Ecto neural progenitor cell (in vitro differentiated cells): Measurements from ENCODE around the gene ZNF669.
"Not testable (repeated sequence)": the region's sequence is repeated elsewhere in the genome, so short reads cannot be mapped to it uniquely, and the experiment has no call there.

Source experiments
- DNase-seq: peaks from one replicate; pipeline ENCODE4 v3.0.0-alpha.2; 2018; ENCODE audit warnings: low spot score

ZNF669 gene

DNA sequence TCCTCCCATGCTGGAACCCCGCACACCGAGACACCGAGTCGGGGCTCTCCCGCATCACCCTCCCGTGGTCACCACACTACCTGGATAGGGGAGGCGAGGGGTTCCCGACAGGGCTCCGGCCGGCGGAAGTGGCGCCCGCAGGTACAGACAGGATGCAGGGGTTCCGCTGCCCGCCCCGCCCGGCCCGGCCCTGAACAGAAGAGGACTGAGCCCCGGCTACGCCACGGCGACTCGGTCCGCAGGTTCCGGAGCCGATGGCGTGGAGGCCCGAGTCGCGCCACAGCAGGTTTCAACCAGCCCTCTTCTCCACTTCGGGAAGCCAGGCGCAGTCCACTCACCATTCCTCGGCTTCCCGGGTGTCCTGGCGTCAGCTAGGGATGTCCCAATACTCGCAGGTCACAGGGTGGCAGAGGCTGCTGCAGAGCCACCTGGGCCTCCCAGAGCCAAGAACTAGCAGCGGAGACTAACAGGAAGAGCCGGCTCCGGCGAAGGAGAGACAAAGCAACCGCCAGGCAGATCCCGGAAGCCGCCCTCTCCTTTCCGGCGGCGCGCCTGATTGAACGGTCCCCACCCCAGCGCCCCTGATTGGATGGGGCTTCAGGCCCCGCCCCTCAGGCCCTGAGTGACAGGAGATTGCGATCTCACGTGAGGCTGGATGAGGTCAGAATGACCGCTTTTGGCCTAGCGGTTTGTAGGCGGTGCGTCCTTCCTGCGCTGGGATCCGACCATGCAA is at the start of gene ZNF669:
TSS of gene ZNF669 (minus strand) at position 498 of the 733 bp plus-strand sequence. CDS start at position 341, 157 bp downstream.
- peak; percentile 97 for DNase-seq

DNA sequence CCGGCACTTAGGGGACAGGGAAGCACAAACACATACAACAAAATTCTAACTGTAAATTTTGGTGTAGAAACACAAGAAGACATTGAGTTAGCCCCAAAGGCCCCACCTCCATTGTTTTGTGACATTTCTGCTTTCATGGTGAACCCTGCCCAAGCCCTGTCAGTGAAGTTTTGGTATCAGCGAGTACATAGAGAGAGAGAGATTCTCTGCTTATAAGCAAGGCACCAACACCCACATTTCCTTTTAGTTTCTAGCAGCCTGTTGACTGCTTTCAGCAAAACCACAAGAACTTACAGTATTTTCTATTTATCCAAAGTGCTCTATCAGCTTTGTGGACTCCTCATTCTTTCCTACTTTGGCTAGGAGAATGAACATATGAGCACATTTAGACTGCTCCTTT is 43.6 kb upstream of the ZNF669 start:
- no peak for DNase-seq

DNA sequence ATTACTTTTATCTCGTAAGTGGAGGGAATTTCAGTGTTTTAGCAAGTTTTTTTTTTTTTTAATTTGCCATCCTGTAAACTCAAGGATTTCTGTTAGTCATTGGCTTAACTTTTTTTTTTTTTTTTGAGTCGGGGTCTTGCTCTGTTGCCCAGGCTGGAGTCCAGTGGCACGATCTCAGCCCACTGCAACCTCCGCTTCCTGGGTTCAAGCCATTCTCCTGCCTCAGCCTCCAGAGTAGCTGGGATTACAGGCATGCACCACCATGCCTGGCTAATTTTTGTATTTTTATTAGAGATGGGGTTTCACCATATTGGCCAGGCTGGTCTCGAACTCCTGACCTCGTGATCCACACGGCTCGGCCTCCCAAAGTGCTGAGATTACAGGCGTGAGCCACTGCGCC is 43.0 kb upstream of the ZNF669 start:
- DNase-seq = not testable (repeated sequence)

DNA sequence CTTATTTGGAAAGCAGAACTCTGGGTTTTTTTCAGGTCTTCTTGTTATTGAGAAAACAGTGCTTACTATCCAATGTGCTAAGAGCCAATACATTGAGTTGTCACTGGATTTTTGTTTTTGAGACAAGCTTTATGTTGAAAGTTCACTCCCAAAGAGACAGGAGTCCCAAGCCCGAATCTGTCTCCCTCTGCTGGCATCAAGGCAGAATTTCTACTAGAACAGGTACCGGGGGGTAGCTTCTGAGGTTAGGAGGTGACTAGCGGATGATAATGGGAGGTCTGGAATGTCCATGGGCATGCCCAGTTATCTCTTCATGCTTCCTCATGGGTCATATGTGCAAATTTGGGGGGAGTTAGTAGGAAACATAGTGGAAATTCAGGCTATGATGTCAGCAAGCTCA is 42.5 kb upstream of the ZNF669 start:
- DNase-seq = no peak

DNA sequence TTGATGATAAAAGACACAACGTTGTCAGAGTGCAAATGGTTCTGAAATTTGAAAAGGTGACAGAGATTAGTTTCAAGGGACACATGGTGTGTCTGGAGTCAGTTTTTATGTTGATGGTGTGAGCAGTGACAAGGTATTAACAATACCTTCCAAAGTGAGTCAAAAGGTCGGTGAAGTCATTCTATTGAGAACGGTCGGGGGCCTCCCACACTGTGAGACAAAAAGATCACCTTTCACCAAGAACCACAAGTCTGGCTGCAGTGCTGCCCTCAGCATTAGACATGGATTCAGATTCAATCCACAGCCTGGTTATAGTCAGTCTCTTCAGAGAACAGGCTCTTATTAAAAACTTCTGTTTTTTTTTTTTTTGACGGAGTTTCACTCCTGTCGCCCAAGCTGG is 41.1 kb upstream of the ZNF669 start:
- DNase-seq = no peak

DNA sequence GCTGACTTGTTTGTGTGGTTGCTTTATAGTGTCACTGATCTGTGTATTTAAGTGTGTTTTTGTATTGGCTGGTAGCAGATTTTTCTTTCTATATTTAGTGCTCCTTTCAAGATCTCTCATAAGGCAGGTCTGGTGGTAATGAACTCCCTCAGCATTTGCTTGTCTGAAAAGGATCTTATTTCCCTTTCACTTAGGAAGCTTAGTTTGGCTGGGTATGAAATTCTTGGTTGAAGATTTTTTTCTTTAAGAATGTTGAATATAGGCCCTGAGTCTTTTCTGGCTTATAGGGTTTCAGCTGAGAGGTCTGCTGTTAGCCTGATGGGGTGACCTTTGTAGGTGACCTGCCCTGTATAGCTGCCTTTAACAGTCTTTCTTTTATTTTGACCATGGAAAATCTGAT is 35.4 kb upstream of the ZNF669 start:
- not testable (repeated sequence) for DNase-seq

DNA sequence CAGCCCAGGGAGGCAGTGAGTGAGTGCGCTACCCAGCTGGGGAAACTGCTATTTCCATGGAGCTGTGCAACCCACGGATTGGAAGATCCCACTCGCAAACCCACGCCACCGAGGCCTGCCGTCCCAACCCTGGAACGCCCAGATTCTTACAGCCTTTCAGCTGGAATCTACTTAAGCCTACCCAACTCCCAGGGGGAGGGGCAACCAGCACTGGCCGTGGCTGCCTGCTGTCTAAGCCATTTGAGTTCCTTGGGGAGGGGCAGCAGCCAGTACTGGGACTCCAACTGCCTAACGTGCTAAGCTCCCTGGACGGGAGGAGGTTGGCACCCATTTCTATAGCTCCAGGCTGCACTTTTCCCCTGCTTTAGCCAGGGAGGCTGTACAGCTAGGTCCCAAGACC is 27.1 kb upstream of the ZNF669 start:
- DNase-seq = no peak

DNA sequence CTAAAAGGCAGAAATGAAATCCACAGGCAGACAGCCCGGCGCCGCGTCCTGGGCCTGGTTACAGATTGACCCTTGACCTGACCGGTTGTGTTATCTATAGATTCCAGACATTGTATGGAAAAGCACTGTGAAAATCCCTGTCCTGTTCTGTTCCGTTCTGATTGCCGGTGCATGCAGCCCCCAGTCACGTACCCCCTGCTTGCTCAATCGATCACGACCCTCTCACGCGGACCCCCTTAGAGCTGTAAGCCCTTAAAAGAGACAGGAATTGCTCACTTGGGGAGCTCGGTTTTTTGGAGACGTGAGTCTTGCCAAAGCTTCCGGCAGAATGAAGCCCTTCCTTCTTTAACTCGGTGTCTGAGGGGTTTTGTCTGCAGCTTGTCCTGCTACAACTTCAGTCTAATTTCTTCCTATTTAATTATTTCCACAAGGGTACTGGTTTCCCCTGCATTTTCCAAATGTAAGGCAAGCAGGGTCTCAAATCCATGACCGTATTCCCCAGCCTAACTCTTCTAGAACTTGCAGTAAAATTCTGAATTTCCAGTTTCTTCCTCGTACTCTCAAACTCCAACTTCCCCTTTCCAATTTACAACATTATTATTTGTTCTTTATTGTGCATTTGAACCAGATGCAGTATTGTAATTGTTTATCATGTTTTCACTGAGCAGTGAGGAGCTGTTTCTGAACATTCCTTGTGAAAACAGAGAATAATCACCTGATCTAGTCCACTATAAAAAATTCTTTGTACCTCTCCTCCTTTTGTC is 23.5 kb upstream of the ZNF669 start:
- not testable (repeated sequence) for DNase-seq

DNA sequence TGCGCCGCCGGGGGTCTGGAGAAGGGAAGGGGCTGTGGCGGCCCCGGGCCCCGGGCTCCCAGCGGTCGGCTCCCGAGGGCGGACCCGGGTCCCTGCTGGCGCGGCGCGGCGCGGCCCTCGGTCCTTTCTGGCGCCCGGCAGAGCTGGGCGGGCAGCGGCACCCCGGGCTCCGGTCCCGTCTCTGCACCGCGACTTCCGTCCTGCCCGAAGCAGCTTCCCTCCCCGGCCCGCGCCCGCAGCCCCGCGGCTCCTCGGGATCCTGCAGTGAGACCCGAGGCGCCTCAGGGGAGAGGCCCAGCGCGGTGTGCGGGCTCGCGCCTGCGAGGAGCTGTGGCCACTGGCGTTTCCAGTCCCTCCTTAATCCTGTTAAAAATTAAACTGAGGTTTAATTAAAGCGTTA is 22.4 kb upstream of the ZNF669 start:
- not testable (repeated sequence) for DNase-seq

DNA sequence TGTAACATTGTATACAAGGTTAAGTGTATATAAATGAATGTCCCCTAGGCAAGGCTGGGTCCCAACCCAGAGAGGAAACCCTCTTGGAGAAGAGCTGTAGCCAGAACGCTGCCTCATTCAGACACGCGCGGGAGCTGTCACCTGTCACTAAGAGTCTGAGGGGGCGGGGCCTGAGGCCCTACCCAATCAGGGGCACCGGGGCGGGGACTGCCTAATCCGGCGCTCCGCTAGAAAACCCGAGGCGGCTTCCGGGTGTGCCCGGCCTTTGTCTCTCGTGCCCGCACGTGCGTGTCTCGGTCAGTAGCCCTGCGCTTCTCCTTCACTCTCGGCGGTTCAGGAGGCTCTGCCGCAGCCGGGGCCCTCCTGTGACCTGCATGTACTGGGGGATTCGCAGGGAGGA is 22.0 kb upstream of the ZNF669 start:
- DNase-seq = not testable (repeated sequence)

DNA sequence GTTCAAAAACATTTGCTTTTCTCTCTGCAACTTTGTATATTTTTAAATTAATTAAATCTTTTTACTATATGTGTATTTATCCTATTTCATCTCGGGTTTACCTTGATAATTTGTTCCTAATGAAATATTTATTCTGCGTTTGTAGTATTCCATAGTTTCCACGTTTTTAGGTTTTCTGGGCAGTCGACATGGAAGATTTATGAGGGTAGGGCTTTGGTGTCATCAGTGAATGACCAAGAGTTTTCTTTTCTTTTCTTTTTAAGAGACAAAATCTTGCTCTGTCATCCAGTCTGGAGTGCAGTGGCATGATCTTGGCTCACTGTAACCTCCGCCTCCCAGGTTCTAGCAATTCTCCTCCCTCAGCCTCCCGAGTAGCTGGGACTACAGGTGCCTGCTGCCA is 17.2 kb upstream of the ZNF669 start:
- no peak for DNase-seq

DNA sequence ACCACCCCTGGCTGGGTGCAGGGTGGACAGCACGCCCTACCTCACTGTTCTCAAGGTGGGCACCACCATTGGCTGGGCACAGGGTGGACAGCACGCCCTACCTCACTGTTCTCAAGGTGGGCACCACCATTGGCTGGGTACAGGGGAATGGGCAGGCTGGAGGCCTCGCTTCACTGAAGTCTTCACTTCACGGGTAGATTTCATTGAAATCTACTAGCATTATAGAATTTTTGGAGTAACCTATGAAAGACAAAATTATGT is 16.2 kb upstream of the ZNF669 start:
- DNase-seq = not testable (repeated sequence)

DNA sequence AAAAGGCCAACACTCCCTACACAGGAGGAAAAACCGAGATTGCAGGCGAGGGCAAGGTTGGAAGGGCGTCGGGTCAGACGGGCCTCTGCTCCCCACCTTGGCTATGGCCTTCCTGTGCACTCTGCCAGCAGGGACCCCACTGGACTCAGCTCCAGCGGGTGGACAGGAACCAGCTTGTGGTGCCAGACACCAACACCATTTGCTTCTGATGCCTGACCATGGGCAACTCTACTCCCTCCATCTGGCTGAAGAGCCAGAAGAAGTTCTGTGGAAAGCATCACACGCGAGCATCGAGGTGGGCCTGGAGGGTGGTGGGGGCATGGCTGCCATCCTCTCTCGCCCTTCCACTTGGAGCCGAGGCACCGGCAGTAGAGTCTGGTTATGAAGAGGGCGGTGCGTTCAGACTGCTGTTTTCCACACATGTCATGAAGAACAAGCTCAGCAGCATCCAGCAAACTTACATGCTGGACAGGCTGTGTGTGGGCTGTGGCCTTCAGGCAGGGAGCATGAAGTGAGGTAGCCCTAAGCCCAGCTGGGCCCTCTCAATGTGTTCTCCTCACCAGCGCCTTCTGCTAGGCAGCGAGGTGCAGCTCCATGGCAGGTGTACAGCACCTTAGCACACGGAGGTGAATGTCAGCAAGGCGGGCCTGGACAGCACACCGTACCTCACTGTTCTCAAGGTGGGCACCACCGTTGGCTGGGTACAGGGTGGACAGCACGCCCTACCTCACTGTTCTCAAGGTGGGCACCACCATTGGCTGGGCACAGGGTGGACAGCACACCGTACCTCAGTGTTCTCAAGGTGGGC is 15.6 kb upstream of the ZNF669 start:
- no peak for DNase-seq

DNA sequence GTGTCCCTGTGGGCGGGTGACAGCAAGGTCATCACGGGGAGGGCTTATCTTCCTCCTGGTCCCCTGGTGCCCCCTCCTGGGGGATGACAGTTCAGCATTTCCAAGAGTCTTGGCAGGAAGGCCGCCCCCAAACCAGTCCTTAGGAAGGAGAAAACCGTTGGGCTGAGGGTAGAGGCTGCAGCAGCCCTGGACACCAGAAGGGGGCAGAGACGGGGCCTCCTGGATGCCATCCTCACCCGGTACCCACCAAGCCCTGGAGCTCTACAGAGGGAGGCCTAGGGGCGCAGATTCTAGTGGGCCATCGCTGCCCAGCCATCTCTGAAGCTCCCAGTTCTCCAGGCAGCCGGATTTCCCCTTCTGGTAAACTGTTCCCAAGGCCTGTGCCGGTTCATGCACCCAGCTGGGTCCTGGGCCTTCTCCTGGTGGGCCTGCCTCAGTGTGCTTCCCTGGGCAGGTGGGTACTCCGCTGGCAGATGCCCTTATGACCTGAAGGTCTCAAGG is 14.8 kb upstream of the ZNF669 start:
- DNase-seq = no peak

DNA sequence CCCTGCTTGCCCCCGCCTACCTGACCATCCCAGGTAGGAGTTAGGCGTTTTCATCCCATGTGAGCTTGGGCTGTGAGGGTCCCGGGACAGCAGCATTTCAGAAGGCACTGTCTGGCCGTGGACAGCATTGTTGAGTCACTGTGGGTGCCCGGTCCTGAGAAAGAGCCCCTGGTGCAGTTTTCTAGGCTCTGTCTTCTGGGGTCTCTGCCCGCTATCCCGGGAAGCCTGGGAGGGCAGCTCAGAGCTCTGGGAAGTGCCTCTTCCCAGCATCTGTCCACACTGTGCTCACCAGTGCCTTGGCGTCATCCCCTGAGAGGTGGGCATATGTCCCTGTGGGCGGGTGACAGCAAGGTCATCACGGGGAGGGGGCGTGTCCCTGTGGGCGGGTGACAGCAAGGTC is 11.4 kb upstream of the ZNF669 start:
- no peak for DNase-seq

DNA sequence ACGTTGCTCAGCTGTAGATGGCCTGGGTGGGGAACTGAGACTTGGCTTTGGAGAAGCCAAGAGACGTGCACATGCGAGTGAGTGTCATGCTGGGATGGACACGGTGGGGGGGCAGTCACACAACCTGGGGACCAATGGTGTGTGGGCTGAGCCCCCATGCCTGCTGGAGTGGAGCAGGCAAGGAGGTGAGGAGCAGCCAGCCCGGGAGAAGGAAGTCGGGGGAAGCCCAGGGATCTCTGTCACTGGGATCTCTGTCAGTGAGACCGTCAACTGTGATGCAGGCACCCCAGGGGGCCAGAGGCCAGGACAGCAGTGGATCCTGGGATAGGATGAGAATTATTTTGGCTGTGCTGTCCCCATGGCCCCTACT is 11.0 kb upstream of the ZNF669 start:
- no peak for DNase-seq

DNA sequence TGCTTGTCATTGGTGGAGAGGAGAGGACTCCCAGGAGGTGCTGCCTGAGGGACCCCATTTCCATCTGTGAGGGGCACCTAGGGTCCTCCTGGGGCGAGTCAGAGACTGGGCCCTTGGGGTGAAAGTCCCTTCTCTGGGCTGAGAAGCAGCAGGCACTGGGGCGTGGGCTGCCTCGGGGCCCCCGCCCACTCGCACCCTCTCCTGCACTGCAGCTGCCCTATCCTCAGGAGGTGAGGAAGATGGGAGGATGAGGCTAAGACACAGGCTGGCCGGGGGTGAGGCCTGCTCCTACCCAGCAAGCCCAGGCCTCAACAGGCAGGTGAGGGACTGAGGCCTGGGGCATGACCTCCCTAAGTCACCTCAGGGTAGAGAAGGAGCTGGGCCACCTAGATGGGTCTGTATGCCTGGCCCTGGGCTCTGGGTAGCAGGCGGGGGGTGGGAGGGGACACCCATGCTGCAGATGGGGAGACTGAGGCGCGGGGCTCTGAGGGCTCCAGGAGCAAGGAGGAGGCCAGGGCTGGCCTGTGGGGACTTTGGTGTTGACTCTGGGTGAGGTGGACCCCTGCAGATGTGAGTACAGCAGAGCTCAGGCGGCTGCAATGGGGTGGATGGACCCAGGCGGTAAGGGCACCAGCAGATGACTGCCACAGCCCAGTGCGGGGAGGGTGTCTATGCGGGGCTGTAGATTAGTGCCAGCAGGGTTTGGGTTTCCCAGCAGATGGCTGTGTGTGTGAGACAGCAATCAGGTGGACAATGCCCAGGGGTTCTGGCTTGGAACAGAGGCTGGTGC is 10.4 kb upstream of the ZNF669 start:
- DNase-seq = no peak

DNA sequence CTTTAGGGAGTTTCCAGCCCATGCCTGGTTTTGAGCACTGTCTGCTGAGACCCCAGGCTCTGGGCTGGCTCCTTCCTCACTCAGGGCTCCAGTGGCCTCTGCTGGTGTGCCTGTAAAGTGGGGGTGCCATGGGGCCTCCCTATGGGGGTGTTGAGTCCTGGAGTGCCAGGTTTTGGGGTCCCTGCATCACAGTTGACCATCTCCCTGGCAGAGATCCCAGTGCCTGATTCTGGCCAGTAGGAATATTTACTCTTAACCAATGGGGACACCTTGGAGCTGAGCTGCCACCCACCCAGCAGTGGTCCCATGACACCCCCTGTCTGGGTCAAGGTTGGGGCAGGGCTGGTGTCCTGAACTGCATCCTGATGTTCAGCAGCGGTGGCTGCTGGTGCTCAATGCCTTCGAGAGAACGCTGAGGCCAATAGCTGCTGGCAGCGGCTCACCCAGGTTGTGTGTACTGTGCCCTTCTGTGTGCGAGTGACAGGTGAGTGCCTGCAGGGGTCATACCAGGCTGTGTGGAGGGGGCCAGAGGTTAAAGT is 9.6 kb upstream of the ZNF669 start:
- no peak for DNase-seq

DNA sequence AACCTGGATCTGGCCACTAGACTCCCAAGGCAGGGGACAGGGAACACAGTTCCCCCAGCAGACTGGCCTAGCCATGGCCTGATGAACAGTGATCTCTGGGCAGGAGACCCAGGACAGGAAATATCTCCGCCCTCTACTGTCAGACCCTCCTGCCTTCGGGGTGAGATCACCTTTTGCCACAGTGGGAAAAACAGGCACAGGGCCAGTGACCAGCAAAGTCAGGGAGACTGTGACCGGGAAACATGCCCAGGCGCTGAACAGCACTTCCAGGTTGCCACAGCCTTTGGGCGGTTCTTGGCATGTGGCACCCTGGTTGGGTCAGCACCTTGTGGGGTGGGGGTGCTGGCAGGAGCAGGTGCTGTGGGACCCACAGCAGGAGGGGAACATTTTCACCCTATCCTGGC is 8.9 kb upstream of the ZNF669 start:
- no peak for DNase-seq

DNA sequence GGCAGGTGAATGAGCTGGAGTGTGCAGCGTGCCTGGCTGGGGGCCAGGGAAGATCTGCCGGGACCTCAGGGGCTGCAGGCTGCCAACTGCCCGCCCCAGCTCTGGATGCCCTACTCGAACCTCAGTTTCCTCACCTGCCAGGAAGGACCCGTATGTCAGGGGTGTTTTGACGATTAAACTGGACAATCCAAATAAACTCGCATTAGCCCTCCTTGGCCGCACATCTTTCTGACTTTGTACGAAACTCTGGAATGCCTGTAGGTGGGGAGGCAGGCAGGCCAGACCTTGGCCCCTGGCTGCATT is 8.3 kb upstream of the ZNF669 start:
- no peak for DNase-seq

DNA sequence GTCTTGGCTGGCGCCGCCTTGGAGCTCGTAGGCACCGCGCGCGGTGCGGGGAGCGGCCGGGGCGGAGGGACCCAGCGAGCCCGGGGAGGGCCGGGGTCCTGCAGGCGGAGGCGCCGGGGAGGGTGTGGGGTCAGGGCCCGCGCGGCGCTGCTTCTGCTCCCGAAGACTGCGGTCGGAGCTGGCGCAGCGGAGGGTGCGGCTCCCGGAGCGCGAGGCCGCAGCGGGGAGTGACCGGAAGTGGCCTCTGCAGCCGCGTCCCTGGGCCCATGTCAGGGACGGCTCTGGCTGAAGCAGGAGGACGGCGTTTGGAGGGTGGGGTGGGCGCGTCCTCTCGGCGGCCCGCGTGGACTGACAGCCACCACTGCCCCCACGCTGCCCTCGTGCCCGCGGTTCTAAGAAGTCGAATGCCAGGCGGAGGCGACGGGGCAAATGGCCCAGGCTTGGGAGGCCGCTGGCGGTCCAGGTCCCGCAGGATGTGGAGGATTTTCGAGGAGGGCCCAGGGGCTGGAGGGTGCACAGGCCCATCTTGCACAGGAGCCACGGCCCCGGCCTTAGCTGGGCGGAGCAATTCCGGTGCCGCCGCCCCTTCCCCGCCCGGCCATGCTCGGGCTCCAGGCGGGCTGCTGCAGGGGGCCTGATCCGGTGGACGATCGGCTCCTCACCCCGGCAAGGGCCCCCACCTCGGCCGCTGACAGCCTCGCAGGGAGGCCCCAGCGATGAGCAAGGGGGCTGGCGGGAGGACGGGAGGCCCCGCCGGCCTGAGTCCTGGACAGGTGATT is 7.7 kb upstream of the ZNF669 start:
- DNase-seq = peak; percentile 72
